ENCODE data around the gene LZTR1. TPM values are rescaled to one million over a fixed set of nuclear protein-coding genes. Genes with fewer than 3 reads are reported as not detected.
A peak's percentile ranks its signal among the peaks of the same experiment; 100 is the strongest.

Gene LZTR1
- total and polyA plus RNA-seq, 2 of the 4 experiments (the other 2 are of a cell fraction), result 22.8 to 41.3 TPM

DNA sequence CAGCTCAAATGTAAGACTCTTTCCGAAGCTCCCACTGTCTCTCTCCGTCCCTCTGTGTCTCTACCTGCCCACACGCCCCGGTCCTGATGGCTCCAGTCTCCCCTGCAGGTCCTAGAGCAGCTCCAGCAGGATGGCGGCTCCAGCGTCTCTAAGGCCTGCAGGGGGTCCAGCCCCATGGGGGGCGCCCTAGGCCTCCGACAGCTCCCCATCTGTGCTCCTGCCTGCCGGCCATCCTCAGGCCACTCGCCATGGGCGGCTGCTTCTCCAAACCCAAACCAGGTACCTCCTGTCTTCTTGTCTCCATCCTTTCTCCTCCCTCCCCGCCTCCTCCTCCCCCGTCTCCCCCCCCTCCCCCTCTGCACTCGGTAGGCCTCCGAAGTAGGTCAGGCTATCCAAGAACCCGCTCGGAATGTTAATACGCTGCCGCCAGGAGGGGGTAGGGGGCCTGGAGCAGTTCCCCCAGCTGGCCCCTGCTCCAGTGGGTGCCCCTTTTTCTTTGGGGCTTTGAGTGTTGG is 14.3 kb upstream of the LZTR1 start:
- in situ Hi-C loops (cut with MboI; ENCODE audit: low sequenced_read_pairs) (no loop called here), intact Hi-C loops (cut with micrococcal nuclease) (no loop called here), dilution Hi-C loops (cut with HindIII; ENCODE audit: low sequenced_read_pairs, unreplicated experiment) (no loop called here)
- Histone ChIP-seq H3K79me1 (ENCODE audit: low read depth in 1 of 2, low read length in 2 of 2) (no peaks in the 10 kb centered on the region), H2BK5ac (ENCODE audit: low read depth, low read length, poor library complexity, severe bottlenecking) (no peak overlapping the region), H2AK9ac (replicated peaks; ENCODE audit: low read depth, low read length, poor library complexity) (no peak overlapping the region), H3K9me1 (ENCODE audit: insufficient read depth, low read length) (no peaks in the 10 kb centered on the region), H2BK20ac (ENCODE audit: low read depth, low read length) (no peak overlapping the region), H3K56ac (ENCODE audit: extremely low read depth, insufficient read depth, low read length) (no peak overlapping the region), H2BK120ac (ENCODE audit: low read depth, low read length) (no peak overlapping the region), H4K8ac (ENCODE audit: low read depth in 2 of 2, low read length in 2 of 2) (no peak overlapping the region), H3K4ac (ENCODE audit: low read depth, low read length) (no peak overlapping the region), H3K18ac (ENCODE audit: low read depth, low read length) (no peak overlapping the region), H2BK15ac (ENCODE audit: low read depth, low read length) (no peak overlapping the region), H4K5ac (ENCODE audit: low read depth, low read length) (no peak overlapping the region), H3K9me3 (ENCODE audit: control insufficient read depth, insufficient read depth, low read length) (no peaks in the 10 kb centered on the region), H3K23ac (ENCODE audit: low read depth, low read length) (no peak overlapping the region), H3K9ac (ENCODE audit: low read depth, low read length) (no peak overlapping the region), H2AK5ac (ENCODE audit: low read depth, low read length) (no peak overlapping the region), H3K27ac (ENCODE audit: insufficient read depth, low read length) (no peak overlapping the region), H2AFZ (replicated peaks; ENCODE audit: low read length, poor library complexity) (peak overlapping the region; percentile 27), H4K20me1 (ENCODE audit: insufficient read depth, low read length) (no peaks in the 10 kb centered on the region), H3K4me3 (ENCODE audit: insufficient read depth, low read depth, low read length) (no peak overlapping the region), H4K91ac (ENCODE audit: insufficient read depth, low read depth, low read length) (no peak overlapping the region), H3K4me2 (ENCODE audit: low read depth, low read length) (no peak overlapping the region), H3K27me3 (ENCODE audit: control insufficient read depth, insufficient read depth, low read length) (peaks cover 41% of the 10 kb centered on the region), H3K14ac (replicated peaks; ENCODE audit: low read depth, low read length) (no peak overlapping the region), H3K36me3 (ENCODE audit: control insufficient read depth, insufficient read depth, low read length) (no peaks in the 10 kb centered on the region), H3K4me1 (ENCODE audit: control insufficient read depth, insufficient read depth, low read length) (no peaks in the 10 kb centered on the region)
- no peak for DNase-seq
- ATAC-seq (ENCODE audit: low read depth), result no peak
- POLR2A ChIA-PET (ENCODE audit: unreplicated experiment), result no interaction called here
- TF ChIP-seq MXI1 (IDR thresholded peaks at IDR 0.05; ENCODE audit: borderline replicate concordance, low read depth, low read length) (no peak), RFX5 (IDR thresholded peaks at IDR 0.05; ENCODE audit: low read depth, low read length) (no peak), MAFK (IDR thresholded peaks at IDR 0.05; ENCODE audit: low read depth, low read length) (no peak), FOS (IDR thresholded peaks at IDR 0.05; ENCODE audit: low read depth, low read length) (no peak)
- TF ChIP-seq, protein P1, sequence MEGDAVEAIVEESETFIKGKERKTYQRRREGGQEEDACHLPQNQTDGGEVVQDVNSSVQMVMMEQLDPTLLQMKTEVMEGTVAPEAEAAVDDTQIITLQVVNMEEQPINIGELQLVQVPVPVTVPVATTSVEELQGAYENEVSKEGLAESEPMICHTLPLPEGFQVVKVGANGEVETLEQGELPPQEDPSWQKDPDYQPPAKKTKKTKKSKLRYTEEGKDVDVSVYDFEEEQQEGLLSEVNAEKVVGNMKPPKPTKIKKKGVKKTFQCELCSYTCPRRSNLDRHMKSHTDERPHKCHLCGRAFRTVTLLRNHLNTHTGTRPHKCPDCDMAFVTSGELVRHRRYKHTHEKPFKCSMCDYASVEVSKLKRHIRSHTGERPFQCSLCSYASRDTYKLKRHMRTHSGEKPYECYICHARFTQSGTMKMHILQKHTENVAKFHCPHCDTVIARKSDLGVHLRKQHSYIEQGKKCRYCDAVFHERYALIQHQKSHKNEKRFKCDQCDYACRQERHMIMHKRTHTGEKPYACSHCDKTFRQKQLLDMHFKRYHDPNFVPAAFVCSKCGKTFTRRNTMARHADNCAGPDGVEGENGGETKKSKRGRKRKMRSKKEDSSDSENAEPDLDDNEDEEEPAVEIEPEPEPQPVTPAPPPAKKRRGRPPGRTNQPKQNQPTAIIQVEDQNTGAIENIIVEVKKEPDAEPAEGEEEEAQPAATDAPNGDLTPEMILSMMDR (conservative IDR thresholded peaks at IDR 0.05; ENCODE audit: low read depth, low read length), result no peak
- TF ChIP-seq, protein P2, sequence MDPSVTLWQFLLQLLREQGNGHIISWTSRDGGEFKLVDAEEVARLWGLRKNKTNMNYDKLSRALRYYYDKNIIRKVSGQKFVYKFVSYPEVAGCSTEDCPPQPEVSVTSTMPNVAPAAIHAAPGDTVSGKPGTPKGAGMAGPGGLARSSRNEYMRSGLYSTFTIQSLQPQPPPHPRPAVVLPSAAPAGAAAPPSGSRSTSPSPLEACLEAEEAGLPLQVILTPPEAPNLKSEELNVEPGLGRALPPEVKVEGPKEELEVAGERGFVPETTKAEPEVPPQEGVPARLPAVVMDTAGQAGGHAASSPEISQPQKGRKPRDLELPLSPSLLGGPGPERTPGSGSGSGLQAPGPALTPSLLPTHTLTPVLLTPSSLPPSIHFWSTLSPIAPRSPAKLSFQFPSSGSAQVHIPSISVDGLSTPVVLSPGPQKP (IDR thresholded peaks at IDR 0.05; ENCODE audit: borderline replicate concordance, low read depth, low read length), result no peak
- BruUV-seq (replicated peaks), result no TSS peak
- 53% methylated on average over 3 of the region's 19 CpGs; no CpG with 5 or more reads in 1 of the 2 experiments for WGBS, 2 experiments (ENCODE audit: extremely low coverage in 2 of 2, insufficient read length in 1 of 2)
- CTCF ChIA-PET, result no interaction called here
